Ovary (tissue), 3 donors: ENCODE measurements around the gene SLC35B1.

ENCODE experiments used
- CTCF ChIP-seq, 3 donors: fragments of 450-650 bp in 2 of 3; fragments of 200-600 bp in 1 of 3; IDR thresholded peaks; one replicate each; pipeline versions ENCODE4 v1.5.1 to v1.8.0; 2016 to 2022; ENCODE audit warnings: antibody characterized with exemption in 3 of 3, mild to moderate bottlenecking in 1 of 3
- POLR2A ChIP-seq: fragments of 450-650 bp; IDR thresholded peaks from one replicate; pipeline ENCODE4 v1.6.1; 2017; ENCODE audit warnings: antibody characterized with exemption, mild to moderate bottlenecking, moderate library complexity
- donor health status: DM: no; HTN: no; CAD: no.

- no peak for TF ChIP-seq CTCF (IDR thresholded peaks at IDR 0.05)
- no peak for TF ChIP-seq POLR2A
Measured at GRCh38 chr17:49700960-49701359, 6.8 kb downstream of the SLC35B1 start.
